ENCODE measurements around the gene TSSK3.

Gene TSSK3

DNA sequence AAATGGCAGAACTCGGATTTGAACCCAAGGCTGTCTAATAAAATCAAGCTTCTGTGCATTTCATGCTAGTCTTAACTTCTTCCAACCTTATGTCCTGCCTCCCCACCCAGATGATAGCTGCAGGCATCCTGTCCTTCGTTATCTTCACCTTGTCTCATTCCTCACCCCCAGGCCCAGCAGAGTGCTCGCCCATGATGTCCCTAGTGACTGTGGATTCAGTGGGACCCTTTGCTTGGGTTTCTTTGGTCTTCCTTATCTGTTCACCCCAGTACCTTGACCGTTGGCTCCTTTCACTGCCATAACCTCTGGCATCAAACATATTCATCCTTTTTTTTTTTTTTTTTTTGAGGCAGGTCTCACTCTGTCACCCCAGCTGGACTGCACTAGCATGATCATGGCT lies 37.5 kb downstream of the TSSK3 start:
- Histone ChIP-seq H3K18ac (ENCODE audit: low read length) (no peak overlapping the region), H2AK5ac (ENCODE audit: low read length) (no peak overlapping the region), H3K36me3 (ENCODE audit: control insufficient read depth in 1 of 2, insufficient read depth in 2 of 2, low read length in 2 of 2) (no peaks in the 10 kb centered on the region), H4K8ac (ENCODE audit: low read depth, low read length) (no peak overlapping the region), H3K9ac (ENCODE audit: low read length) (no peak overlapping the region), H3K27me3 (ENCODE audit: insufficient read depth, low read length) (no peaks in the 10 kb centered on the region), H3K79me2 (ENCODE audit: control insufficient read depth, insufficient read depth, low read length, poor library complexity) (no peaks in the 10 kb centered on the region), H3K4me1 (ENCODE audit: control insufficient read depth in 1 of 2, insufficient read depth in 2 of 2, low read length in 2 of 2) (no peaks in the 10 kb centered on the region), H3K9me3 (ENCODE audit: insufficient read depth, low read depth, low read length) (no peaks in the 10 kb centered on the region), H2BK5ac (ENCODE audit: low read depth, low read length, poor library complexity) (no peak overlapping the region), H4K91ac (ENCODE audit: low read depth, low read length) (no peak overlapping the region), H2AFZ (ENCODE audit: insufficient read depth, low read length, poor library complexity) (no peak overlapping the region), H2BK120ac (ENCODE audit: insufficient read depth, low read length, poor library complexity) (no peak overlapping the region), H3K79me1 (ENCODE audit: low read length) (peaks cover 5% of the 10 kb centered on the region), H3K14ac (ENCODE audit: low read length) (no peak overlapping the region), H4K12ac (ENCODE audit: low read depth, low read length) (no peak overlapping the region), H3K4me3 (ENCODE audit: low read depth, low read length) (no peak overlapping the region), H3K27ac (ENCODE audit: low read depth, low read length) (no peak overlapping the region), H3K4ac (ENCODE audit: low read depth, low read length) (no peak overlapping the region), H2BK12ac (ENCODE audit: low read length) (no peak overlapping the region), H3K23ac (ENCODE audit: low read length) (no peak overlapping the region), H3K4me2 (ENCODE audit: low read length) (no peak overlapping the region)
- no peak for DNase-seq
- no CpG with 5 or more reads among the region's 4 CpGs for WGBS (ENCODE audit: extremely low coverage, insufficient coverage, insufficient read length)

GRCh38 chr1:32400876-32401631 lies 38.7 kb downstream of the TSSK3 start:
- H3K79me1 ChIP-seq (ENCODE audit: low read length): peaks cover 3% of the 10 kb centered on the region
- peak overlapping the region; percentile 26 for H4K12ac ChIP-seq (ENCODE audit: low read depth, low read length)
- H3K4ac ChIP-seq (ENCODE audit: low read depth, low read length): no peak overlapping the region
- peak overlapping the region; percentile 25 for H4K91ac ChIP-seq (ENCODE audit: low read depth, low read length)
- H3K36me3 ChIP-seq (ENCODE audit: control insufficient read depth in 1 of 2, insufficient read depth in 2 of 2, low read length in 2 of 2): no peaks in the 10 kb centered on the region
- H3K9ac ChIP-seq (ENCODE audit: low read length): no peak overlapping the region
- H3K79me2 ChIP-seq (ENCODE audit: control insufficient read depth, insufficient read depth, low read length, poor library complexity): no peaks in the 10 kb centered on the region
- peak overlapping the region; percentile 72 for H2BK12ac ChIP-seq (ENCODE audit: low read length)
- H3K23ac ChIP-seq (ENCODE audit: low read length): no peak overlapping the region
- no peaks in the 10 kb centered on the region for H3K9me3 ChIP-seq (ENCODE audit: insufficient read depth, low read depth, low read length)
- no peak overlapping the region for H3K4me3 ChIP-seq (ENCODE audit: low read depth, low read length)
- DNase-seq: peak; percentile 86 to 88
- H2AK5ac ChIP-seq (ENCODE audit: low read length): peak overlapping the region; percentile 87
- H2AFZ ChIP-seq (ENCODE audit: insufficient read depth, low read length, poor library complexity): peak overlapping the region; percentile 66
- WGBS (ENCODE audit: extremely low coverage, insufficient coverage, insufficient read length): no CpG with 5 or more reads among the region's 13 CpGs
- no peak overlapping the region for H3K27ac ChIP-seq (ENCODE audit: low read depth, low read length)
- H3K4me1 ChIP-seq (ENCODE audit: control insufficient read depth in 1 of 2, insufficient read depth in 2 of 2, low read length in 2 of 2): peaks cover 0 to 4% of the 10 kb centered on the region in 2 experiments
- peak overlapping the region; percentile 25 for H3K4me2 ChIP-seq (ENCODE audit: low read length)
- H2BK120ac ChIP-seq (ENCODE audit: insufficient read depth, low read length, poor library complexity): peak overlapping the region; percentile 47
- H2BK5ac ChIP-seq (ENCODE audit: low read depth, low read length, poor library complexity): no peak overlapping the region
- no peak overlapping the region for H3K14ac ChIP-seq (ENCODE audit: low read length)
- H4K8ac ChIP-seq (ENCODE audit: low read depth, low read length): peak overlapping the region; percentile 42
- no peak overlapping the region for H3K18ac ChIP-seq (ENCODE audit: low read length)
- no peaks in the 10 kb centered on the region for H3K27me3 ChIP-seq (ENCODE audit: insufficient read depth, low read length)

- Histone ChIP-seq H3K4me2 (ENCODE audit: low read length) (no peak overlapping the region), H3K9ac (ENCODE audit: low read length) (no peak overlapping the region), H3K18ac (ENCODE audit: low read length) (no peak overlapping the region), H2BK120ac (ENCODE audit: insufficient read depth, low read length, poor library complexity) (no peak overlapping the region), H3K79me1 (ENCODE audit: low read length) (peaks cover 3% of the 10 kb centered on the region), H2AK5ac (ENCODE audit: low read length) (no peak overlapping the region), H2AFZ (ENCODE audit: insufficient read depth, low read length, poor library complexity) (no peak overlapping the region), H4K12ac (ENCODE audit: low read depth, low read length) (no peak overlapping the region), H2BK12ac (ENCODE audit: low read length) (no peak overlapping the region), H2BK5ac (ENCODE audit: low read depth, low read length, poor library complexity) (no peak overlapping the region), H3K14ac (ENCODE audit: low read length) (no peak overlapping the region), H3K79me2 (ENCODE audit: control insufficient read depth, insufficient read depth, low read length, poor library complexity) (no peaks in the 10 kb centered on the region), H3K27ac (ENCODE audit: low read depth, low read length) (no peak overlapping the region), H3K36me3 (ENCODE audit: control insufficient read depth in 1 of 2, insufficient read depth in 2 of 2, low read length in 2 of 2) (no peaks in the 10 kb centered on the region), H3K9me3 (ENCODE audit: insufficient read depth, low read depth, low read length) (peaks cover 2% of the 10 kb centered on the region), H3K27me3 (ENCODE audit: insufficient read depth, low read length) (no peaks in the 10 kb centered on the region), H3K4me3 (ENCODE audit: low read depth, low read length) (no peak overlapping the region), H3K4ac (ENCODE audit: low read depth, low read length) (no peak overlapping the region), H4K8ac (ENCODE audit: low read depth, low read length) (no peak overlapping the region), H3K4me1 (ENCODE audit: control insufficient read depth in 1 of 2, insufficient read depth in 2 of 2, low read length in 2 of 2) (peaks cover 0 to 6% of the 10 kb centered on the region in 2 experiments), H4K91ac (ENCODE audit: low read depth, low read length) (no peak overlapping the region), H3K23ac (ENCODE audit: low read length) (no peak overlapping the region)
- no peak for DNase-seq
- WGBS (ENCODE audit: extremely low coverage, insufficient coverage, insufficient read length): no CpG with 5 or more reads among the region's 2 CpGs
Observed at GRCh38 chr1:32404946-32405345, 42.6 kb downstream of the TSSK3 start.

GRCh38 chr1:32405672-32406467 lies 43.5 kb downstream of the TSSK3 start:
- Histone ChIP-seq H3K79me2 (ENCODE audit: control insufficient read depth, insufficient read depth, low read length, poor library complexity) (no peaks in the 10 kb centered on the region), H3K4me3 (ENCODE audit: low read depth, low read length) (no peak overlapping the region), H2BK5ac (ENCODE audit: low read depth, low read length, poor library complexity) (no peak overlapping the region), H3K9ac (ENCODE audit: low read length) (no peak overlapping the region), H3K14ac (ENCODE audit: low read length) (no peak overlapping the region), H3K79me1 (ENCODE audit: low read length) (peaks cover 3% of the 10 kb centered on the region), H3K9me3 (ENCODE audit: insufficient read depth, low read depth, low read length) (peaks cover 2% of the 10 kb centered on the region), H3K27me3 (ENCODE audit: insufficient read depth, low read length) (no peaks in the 10 kb centered on the region), H2BK120ac (ENCODE audit: insufficient read depth, low read length, poor library complexity) (no peak overlapping the region), H3K36me3 (ENCODE audit: control insufficient read depth in 1 of 2, insufficient read depth in 2 of 2, low read length in 2 of 2) (no peaks in the 10 kb centered on the region), H4K12ac (ENCODE audit: low read depth, low read length) (no peak overlapping the region), H3K4ac (ENCODE audit: low read depth, low read length) (no peak overlapping the region), H4K91ac (ENCODE audit: low read depth, low read length) (no peak overlapping the region), H4K8ac (ENCODE audit: low read depth, low read length) (no peak overlapping the region), H3K27ac (ENCODE audit: low read depth, low read length) (no peak overlapping the region), H3K4me2 (ENCODE audit: low read length) (no peak overlapping the region), H2AK5ac (ENCODE audit: low read length) (no peak overlapping the region), H3K18ac (ENCODE audit: low read length) (no peak overlapping the region), H3K4me1 (ENCODE audit: control insufficient read depth in 1 of 2, insufficient read depth in 2 of 2, low read length in 2 of 2) (peaks cover 0 to 6% of the 10 kb centered on the region in 2 experiments), H3K23ac (ENCODE audit: low read length) (no peak overlapping the region), H2BK12ac (ENCODE audit: low read length) (no peak overlapping the region), H2AFZ (ENCODE audit: insufficient read depth, low read length, poor library complexity) (no peak overlapping the region)
- WGBS (ENCODE audit: extremely low coverage, insufficient coverage, insufficient read length): no CpG with 5 or more reads among the region's 4 CpGs
- DNase-seq: peak; percentile 24 to 73

Measured in trophoblast cell (in vitro differentiated cells and primary cell).